Stomach (tissue), 9 donors: ENCODE measurements around the gene ERC2. TPM values are rescaled to one million over a fixed set of nuclear protein-coding genes. Genes with fewer than 3 reads are reported as not detected.

Source experiments
- DNase-seq, 2 donors: peaks; one replicate each; pipeline versions ENCODE4 v3.0.0 to v3.0.0-alpha.2; 2013 to 2019
- H3K27ac ChIP-seq, 5 donors: fragments of 200-600 bp in 4 of 5; sonication (generic) in 4 of 5; one replicate each; pipeline ENCODE4 v1.5.1; 2013 to 2019; ENCODE audit warnings: mild to moderate bottlenecking in 1 of 5, moderate library complexity in 1 of 5
- H3K27me3 ChIP-seq, 3 donors: fragments of 200-600 bp; sonication (generic); one replicate each; pipeline ENCODE4 v1.5.1; 2017 to 2019; ENCODE audit warnings: mixed run types in 1 of 3
- H3K36me3 ChIP-seq, 4 donors: fragments of 200-600 bp; sonication (generic); 1 replicate in 3 of 4; 2 replicates in 1 of 4; pipeline ENCODE4 v1.5.1; 2016 to 2019
- H3K4me1 ChIP-seq, 4 donors: fragments of 200-600 bp; sonication (generic); one replicate each; pipeline ENCODE4 v1.5.1; 2016 to 2019
- H3K4me3 ChIP-seq, 4 donors: fragments of 200-600 bp; sonication (generic) in 3 of 4; one replicate each; pipeline ENCODE4 v1.5.1; 2016 to 2019; ENCODE audit warnings: mild to moderate bottlenecking in 1 of 4
- H3K9me3 ChIP-seq, 4 donors: fragments of 200-600 bp; sonication (generic); one replicate each; pipeline ENCODE4 v1.5.1; 2016 to 2019
- EP300 ChIP-seq: sonication (generic); formaldehyde crosslinking; IDR thresholded peaks from one replicate; pipeline ENCODE4 v1.6.1; 2017; ENCODE audit warnings: antibody characterized with exemption
- POLR2A ChIP-seq, 4 donors: fragments of 450-650 bp; IDR thresholded peaks; one replicate each; pipeline ENCODE4 v1.6.1; 2016; ENCODE audit warnings: antibody characterized with exemption in 4 of 4, control low read depth in 2 of 4, mild to moderate bottlenecking in 1 of 4, moderate library complexity in 1 of 4
- POLR2AphosphoS5 ChIP-seq, 3 donors: sonication (generic); formaldehyde crosslinking; IDR thresholded peaks; one replicate each; pipeline ENCODE4 v1.6.1; 2016; ENCODE audit warnings: antibody characterized with exemption in 3 of 3
- WGBS, 5 donors: extraction: QIAGEN DNeasy Blood & Tissue Kit in 3 of 5; methylation state at CpG; one replicate each; pipeline versions ENCODE4 v1.1.5 to v1.1.7; 2013 to 2018; 5-methylcytosine and 5-hydroxymethylcytosine counted together
- intact Hi-C: fragments of 100-400 bp; cut with DNase I; formaldehyde crosslinking; loops from one replicate; pipeline ENCODE4 v1.15.1; 2023; ENCODE audit warnings: low total_unique reads
- polyA plus RNA-seq, 3 donors: library from polyadenylated mRNA; stranded (reverse); fragments of 200-250 nt; gene quantifications; one replicate each; pipeline ENCODE4 v1.2.3, GENCODE V29; 2013
- total RNA-seq, 5 donors: library from RNA; depleted of rRNA; stranded (reverse); fragments of >200 nt; gene quantifications; one replicate each; pipeline versions ENCODE4 v1.1.0 to v1.2.3, GENCODE V29; 2014 to 2016
- TF ChIP-seq, protein P1 (sequence below), 7 experiments: fragments of 450-650 bp in 4 of 7; fragments of 200-600 bp in 3 of 7; sonication (generic) in 3 of 7; IDR thresholded peaks; one replicate each; pipeline ENCODE4 v1.5.1; 2016 to 2019; ENCODE audit warnings: antibody characterized with exemption in 7 of 7, control low read depth in 2 of 7, mild to moderate bottlenecking in 1 of 7
- donor health status: healthy with polysubstance abuse.
- donor health status: Bipolar disorder and iron deficiency.
- donor health status: healthy.

ERC2 gene
- total and polyA plus RNA-seq, 8 donors = 0.43 to 3.1 (median 1.3) TPM; not detected in 2

DNA sequence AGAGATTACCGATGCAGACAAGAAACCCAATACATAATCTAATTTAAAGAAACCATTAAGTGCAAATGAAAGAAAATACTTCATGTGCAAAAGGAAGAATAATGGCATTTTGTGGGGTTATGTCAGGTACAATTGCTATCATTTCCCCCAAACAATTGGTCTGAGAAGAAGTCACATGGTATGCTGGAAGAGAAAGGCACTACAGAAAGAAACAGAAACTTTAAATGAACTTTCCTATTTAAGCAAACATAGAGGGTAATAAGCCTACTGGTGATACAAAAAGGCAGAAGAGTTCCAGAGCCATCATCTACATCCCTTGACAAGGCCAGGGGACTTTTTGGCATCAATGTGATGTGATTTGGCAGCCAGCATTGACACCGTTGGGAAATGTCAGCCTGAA is 678.8 kb downstream of the ERC2 start:
- no peak overlapping the region for H3K4me3 ChIP-seq

GRCh38 chr3:55782807-55783206 is 685.5 kb downstream of the ERC2 start:
- DNase-seq = no peak
- Histone ChIP-seq H3K4me3 (no peak overlapping the region), H3K27ac (no peak overlapping the region), H3K27me3 (no peaks in the 10 kb centered on the region), H3K4me1 (peaks cover 0 to 4% (median 0%) of the 10 kb centered on the region in 4 donors), H3K36me3 (no peaks in the 10 kb centered on the region), H3K9me3 (no peaks in the 10 kb centered on the region)
- WGBS, 5 donors = 56 to 70% (median 63%) methylated on average over 3 of the region's 3 CpGs
- TF ChIP-seq, protein P1, sequence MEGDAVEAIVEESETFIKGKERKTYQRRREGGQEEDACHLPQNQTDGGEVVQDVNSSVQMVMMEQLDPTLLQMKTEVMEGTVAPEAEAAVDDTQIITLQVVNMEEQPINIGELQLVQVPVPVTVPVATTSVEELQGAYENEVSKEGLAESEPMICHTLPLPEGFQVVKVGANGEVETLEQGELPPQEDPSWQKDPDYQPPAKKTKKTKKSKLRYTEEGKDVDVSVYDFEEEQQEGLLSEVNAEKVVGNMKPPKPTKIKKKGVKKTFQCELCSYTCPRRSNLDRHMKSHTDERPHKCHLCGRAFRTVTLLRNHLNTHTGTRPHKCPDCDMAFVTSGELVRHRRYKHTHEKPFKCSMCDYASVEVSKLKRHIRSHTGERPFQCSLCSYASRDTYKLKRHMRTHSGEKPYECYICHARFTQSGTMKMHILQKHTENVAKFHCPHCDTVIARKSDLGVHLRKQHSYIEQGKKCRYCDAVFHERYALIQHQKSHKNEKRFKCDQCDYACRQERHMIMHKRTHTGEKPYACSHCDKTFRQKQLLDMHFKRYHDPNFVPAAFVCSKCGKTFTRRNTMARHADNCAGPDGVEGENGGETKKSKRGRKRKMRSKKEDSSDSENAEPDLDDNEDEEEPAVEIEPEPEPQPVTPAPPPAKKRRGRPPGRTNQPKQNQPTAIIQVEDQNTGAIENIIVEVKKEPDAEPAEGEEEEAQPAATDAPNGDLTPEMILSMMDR (IDR thresholded peaks at IDR 0.05) = no peak
- no peak for TF ChIP-seq POLR2A (IDR thresholded peaks at IDR 0.05)
- intact Hi-C loops = no loop called here

More for the DNA sequence above, 678.8 kb downstream of the ERC2 start:
- H3K27me3 ChIP-seq = no peaks in the 10 kb centered on the region
- no peaks in the 10 kb centered on the region for H3K4me1 ChIP-seq
- DNase-seq = no peak
- 67 to 90% (median 78%) methylated on average over 2 of the region's 2 CpGs for WGBS, 5 donors
- no peak overlapping the region for H3K27ac ChIP-seq
- no peaks in the 10 kb centered on the region for H3K36me3 ChIP-seq
- no peak for TF ChIP-seq EP300
- TF ChIP-seq, protein P1 (IDR thresholded peaks at IDR 0.05) = no peak
- TF ChIP-seq POLR2AphosphoS5 (IDR thresholded peaks at IDR 0.05) = no peak
- TF ChIP-seq POLR2A (IDR thresholded peaks at IDR 0.05) = no peak
- intact Hi-C loops = no loop called here
- H3K9me3 ChIP-seq = no peaks in the 10 kb centered on the region

DNA sequence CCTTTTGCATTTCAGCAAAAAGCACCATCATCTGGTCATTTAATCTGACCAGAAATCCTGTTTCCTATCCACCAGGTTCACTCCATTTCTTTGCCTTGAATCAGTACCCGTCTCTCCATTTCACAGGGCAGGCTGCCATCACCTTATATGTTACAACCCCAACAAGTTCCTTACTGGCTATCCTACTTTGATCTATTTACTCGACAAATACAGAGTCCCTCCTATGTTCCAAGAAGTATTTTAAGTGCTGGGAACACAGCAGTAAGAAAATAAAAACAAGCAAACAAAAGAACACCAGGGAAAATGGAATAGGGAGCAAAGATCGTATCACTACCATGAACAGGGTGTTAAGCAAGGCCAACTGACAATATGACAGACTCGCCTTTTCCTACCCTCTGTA is 685.9 kb downstream of the ERC2 start:
- peaks cover 0 to 4% (median 0%) of the 10 kb centered on the region in 4 donors for H3K4me1 ChIP-seq
- H3K4me3 ChIP-seq = no peak overlapping the region
- intact Hi-C loops = no loop called here
- DNase-seq = peak in 1 of 2 donors; percentile 30
- H3K9me3 ChIP-seq = no peaks in the 10 kb centered on the region
- H3K27me3 ChIP-seq = no peaks in the 10 kb centered on the region
- TF ChIP-seq POLR2A (IDR thresholded peaks at IDR 0.05) (no peak), POLR2AphosphoS5 (IDR thresholded peaks at IDR 0.05) (no peak), EP300 (no peak)
- TF ChIP-seq, protein P1 (IDR thresholded peaks at IDR 0.05) = no peak
- no peaks in the 10 kb centered on the region for H3K36me3 ChIP-seq
- no peak overlapping the region for H3K27ac ChIP-seq
- WGBS, 5 donors = 29 to 58% (median 34%) methylated on average over 4 of the region's 4 CpGs

DNA sequence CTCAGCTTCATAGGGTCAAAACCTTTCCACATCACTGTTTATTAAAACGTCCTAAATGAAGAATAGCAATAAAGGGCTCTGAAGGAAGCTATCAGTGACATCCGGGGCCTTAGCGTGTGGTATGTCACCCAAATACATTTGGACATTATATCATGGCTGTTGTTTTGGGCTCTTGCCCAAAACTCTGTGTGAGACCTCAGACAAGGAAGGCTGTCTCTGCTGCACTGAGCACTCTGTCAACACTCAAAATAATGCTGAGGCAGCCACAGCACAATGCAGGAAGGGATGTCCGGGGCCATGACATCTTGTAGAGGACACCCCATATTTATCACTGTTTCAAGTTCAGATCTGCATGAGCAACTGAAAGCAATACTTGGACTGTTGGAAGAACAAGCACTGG is 687.4 kb downstream of the ERC2 start:
- no peak for DNase-seq
- Histone ChIP-seq H3K9me3 (no peaks in the 10 kb centered on the region), H3K27me3 (no peaks in the 10 kb centered on the region), H3K4me3 (no peak overlapping the region), H3K27ac (no peak overlapping the region), H3K36me3 (no peaks in the 10 kb centered on the region), H3K4me1 (peaks cover 0 to 4% (median 0%) of the 10 kb centered on the region in 4 donors)
- intact Hi-C loops = no loop called here
- TF ChIP-seq POLR2A (IDR thresholded peaks at IDR 0.05) = no peak
- TF ChIP-seq EP300 = no peak
- TF ChIP-seq, protein P1 (IDR thresholded peaks at IDR 0.05) = no peak
- no peak for TF ChIP-seq POLR2AphosphoS5 (IDR thresholded peaks at IDR 0.05)
- 67 to 84% (median 72%) methylated on average over 4 of the region's 4 CpGs for WGBS, 5 donors
